ENCODE measurements around the gene CNOT3. TPM values are rescaled to one million over a fixed set of nuclear protein-coding genes. Genes with fewer than 3 reads are reported as not detected.

The CNOT3 gene
- total and polyA plus RNA-seq, 2 experiments from 2014 or later, result 39.6 to 52.8 TPM

GRCh38 chr19:54105796-54106195, 31.8 kb upstream of the CNOT3 start:
- H3K27me3 ChIP-seq, result no peaks in the 10 kb centered on the region
- H3K4me3 ChIP-seq, result no peak overlapping the region
- no peaks in the 10 kb centered on the region for H3K4me1 ChIP-seq (ENCODE audit: low read depth)
- peaks cover 24% of the 10 kb centered on the region for H3K36me3 ChIP-seq
- H3K9me3 ChIP-seq (ENCODE audit: low read depth), result no peaks in the 10 kb centered on the region
- no peak for TF ChIP-seq CTCF (IDR thresholded peaks at IDR 0.05; ENCODE audit: low read depth, low read length)
- H3K27ac ChIP-seq, result no peak overlapping the region
- no peak for DNase-seq (ENCODE audit: low read depth in 1 of 2, low spot score in 1 of 2)

GRCh38 chr19:54106716-54107115, 30.8 kb upstream of the CNOT3 start:
- no peak for TF ChIP-seq CTCF (IDR thresholded peaks at IDR 0.05; ENCODE audit: low read depth, low read length)
- Histone ChIP-seq H3K27ac (no peak overlapping the region), H3K27me3 (no peaks in the 10 kb centered on the region), H3K36me3 (peaks cover 27% of the 10 kb centered on the region), H3K9me3 (ENCODE audit: low read depth) (no peaks in the 10 kb centered on the region), H3K4me1 (ENCODE audit: low read depth) (no peaks in the 10 kb centered on the region), H3K4me3 (no peak overlapping the region)
- no peak for DNase-seq (ENCODE audit: low read depth in 1 of 2, low spot score in 1 of 2)

- Histone ChIP-seq H3K27me3 (no peaks in the 10 kb centered on the region), H3K27ac (no peak overlapping the region), H3K4me3 (no peak overlapping the region), H3K36me3 (peaks cover 27% of the 10 kb centered on the region), H3K9me3 (ENCODE audit: low read depth) (no peaks in the 10 kb centered on the region), H3K4me1 (ENCODE audit: low read depth) (no peaks in the 10 kb centered on the region)
- TF ChIP-seq CTCF (IDR thresholded peaks at IDR 0.05; ENCODE audit: low read depth, low read length), result no peak
- no peak for DNase-seq (ENCODE audit: low read depth in 1 of 2, low spot score in 1 of 2)
These were observed 29.6 kb upstream of the CNOT3 start for GRCh38 chr19:54107876-54108490.

- H3K4me1 ChIP-seq (ENCODE audit: low read depth), result no peaks in the 10 kb centered on the region
- H3K27me3 ChIP-seq, result no peaks in the 10 kb centered on the region
- H3K9me3 ChIP-seq (ENCODE audit: low read depth), result no peaks in the 10 kb centered on the region
- no peak overlapping the region for H3K4me3 ChIP-seq
- TF ChIP-seq CTCF (IDR thresholded peaks at IDR 0.05; ENCODE audit: low read depth, low read length), result no peak
- H3K27ac ChIP-seq, result no peak overlapping the region
- DNase-seq (ENCODE audit: low read depth in 1 of 2, low spot score in 1 of 2), result no peak
- peaks cover 27% of the 10 kb centered on the region for H3K36me3 ChIP-seq
These were observed 29.1 kb upstream of the CNOT3 start for GRCh38 chr19:54108496-54108895.

GRCh38 chr19:54109651-54110050, 27.9 kb upstream of the CNOT3 start:
- DNase-seq (ENCODE audit: low read depth in 1 of 2, low spot score in 1 of 2), result no peak
- Histone ChIP-seq H3K27me3 (no peaks in the 10 kb centered on the region), H3K36me3 (peaks cover 27% of the 10 kb centered on the region), H3K9me3 (ENCODE audit: low read depth) (no peaks in the 10 kb centered on the region), H3K4me1 (ENCODE audit: low read depth) (peaks cover 4% of the 10 kb centered on the region), H3K4me3 (no peak overlapping the region), H3K27ac (no peak overlapping the region)
- TF ChIP-seq CTCF (IDR thresholded peaks at IDR 0.05; ENCODE audit: low read depth, low read length), result no peak
